ENCODE results near the gene DISP3.

The DISP3 gene

DNA sequence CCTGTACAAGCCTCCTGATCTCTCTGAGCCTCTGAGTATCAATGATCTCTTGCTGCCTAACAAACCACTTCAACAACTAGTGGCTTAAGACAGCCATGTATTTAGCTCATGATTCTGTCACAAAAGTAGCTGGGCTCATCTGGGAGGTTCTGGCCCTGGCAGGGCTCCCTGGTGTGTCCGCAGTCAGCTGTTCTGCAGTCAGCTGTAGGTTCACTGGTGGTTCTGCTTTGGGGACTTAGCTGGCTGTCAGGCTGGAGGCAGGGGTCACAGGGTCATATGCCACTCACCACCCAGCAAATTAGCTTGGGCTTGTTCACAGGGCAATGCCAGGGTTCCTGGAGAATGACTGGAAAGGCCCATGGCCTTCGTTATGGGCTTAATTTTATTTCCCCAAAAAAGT, 64.8 kb downstream of the DISP3 start:
- DNase-seq (ENCODE audit: low read depth), result no peak

DNA sequence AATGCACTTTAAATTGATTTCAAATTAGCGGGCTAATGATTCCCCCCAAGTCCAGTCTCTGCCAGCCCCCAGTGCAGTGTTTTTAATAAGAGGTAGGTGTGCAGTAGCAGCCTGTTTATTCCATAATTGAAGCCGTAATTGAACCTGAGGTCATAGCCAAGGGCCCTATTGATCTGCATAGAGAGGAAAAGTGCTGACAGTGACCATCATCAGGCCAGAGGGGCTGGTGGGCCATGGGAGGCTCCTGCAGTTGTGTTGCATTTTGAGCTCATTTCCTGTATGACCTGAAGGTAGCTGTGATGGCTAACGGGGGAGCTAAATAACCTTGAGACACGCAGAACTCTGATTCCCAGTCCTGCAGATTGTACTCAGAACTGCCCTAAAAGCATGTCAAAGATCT, 67.5 kb downstream of the DISP3 start:
- no peak for DNase-seq (ENCODE audit: low read depth)

DNA sequence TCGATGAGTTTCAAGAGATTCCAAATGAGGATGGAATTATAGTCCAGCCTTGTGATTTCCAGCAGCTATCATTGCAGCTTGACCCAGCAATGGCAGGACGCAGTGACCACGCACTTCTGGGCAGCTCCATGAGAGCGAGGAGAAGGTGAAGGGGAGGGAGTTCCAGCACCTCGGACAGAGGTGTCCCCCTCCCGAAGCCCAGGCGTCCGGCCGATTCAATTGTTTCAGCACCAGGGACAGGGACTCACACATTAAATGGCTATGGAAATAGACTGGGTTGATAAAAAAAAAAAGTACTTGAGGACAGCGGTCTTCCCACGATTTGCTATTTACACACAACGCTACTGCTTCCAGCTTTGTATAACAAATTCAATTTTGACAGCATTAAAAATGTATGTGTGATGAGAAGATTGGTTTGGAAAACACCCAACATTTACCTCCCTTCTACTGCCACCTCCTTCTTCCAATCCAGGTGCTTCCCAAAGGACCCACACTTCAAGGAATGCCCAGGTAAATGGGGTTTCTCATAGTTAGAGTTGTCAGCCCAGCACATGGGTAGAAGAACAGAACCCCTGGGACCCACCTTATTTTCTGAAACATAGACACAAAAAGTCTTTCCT, 71.8 kb downstream of the DISP3 start:
- DNase-seq (ENCODE audit: low read depth), result no peak

DNA sequence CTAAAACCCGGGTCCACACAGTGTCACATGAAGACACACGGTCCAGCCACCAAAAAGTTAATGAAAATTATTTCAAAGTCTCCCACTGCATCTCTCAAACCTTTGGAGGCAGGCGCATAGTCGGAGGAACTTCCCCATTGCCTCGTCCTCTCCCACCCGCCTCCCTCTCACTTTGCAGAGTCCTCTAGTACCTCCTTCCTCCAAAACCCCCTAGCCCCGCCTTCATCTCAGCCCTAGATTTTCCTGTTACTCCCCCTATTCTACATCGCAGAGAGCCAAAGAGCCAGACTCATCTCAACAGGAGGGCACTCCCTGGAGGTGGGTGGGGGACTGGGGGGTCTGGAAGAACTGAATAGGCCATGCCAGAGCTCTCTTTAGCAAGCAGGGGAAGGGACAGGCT, 79.3 kb downstream of the DISP3 start:
- DNase-seq (ENCODE audit: low read depth), result no peak

DNA sequence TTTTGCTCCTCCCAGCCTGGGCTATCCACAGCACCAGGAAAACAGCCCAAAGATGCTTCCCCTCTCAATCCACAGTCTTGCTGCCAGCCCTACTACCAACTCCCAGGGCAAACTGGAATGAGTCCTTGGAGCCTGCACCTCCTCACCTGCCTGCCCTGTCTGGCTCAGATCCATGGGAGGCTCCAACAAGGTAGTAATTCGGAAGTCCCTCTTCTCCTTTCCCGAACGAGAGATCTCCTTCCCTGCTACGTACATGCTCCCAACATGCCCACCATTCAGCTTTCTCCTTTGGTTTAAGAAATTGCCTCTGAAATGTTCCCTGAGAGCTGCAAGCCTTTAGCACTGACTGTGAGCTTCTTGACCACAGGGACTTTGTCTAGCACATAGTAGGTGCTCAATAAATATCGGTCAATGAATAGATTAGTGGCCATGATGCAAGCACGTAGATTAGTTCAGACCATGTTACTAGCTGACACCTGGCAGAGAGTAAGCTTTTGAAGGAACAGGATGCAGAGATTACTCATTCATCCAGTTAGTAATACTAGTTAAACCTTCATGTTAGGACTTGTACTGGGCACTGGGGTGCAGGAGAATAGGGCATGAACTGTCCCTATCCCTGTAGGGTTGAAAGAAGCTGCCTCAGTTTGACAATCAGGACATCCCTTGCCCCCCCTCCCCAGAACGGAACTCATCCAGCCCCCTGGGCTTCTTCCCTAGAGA, 80.1 kb downstream of the DISP3 start:
- DNase-seq (ENCODE audit: low read depth), result no peak

DNA sequence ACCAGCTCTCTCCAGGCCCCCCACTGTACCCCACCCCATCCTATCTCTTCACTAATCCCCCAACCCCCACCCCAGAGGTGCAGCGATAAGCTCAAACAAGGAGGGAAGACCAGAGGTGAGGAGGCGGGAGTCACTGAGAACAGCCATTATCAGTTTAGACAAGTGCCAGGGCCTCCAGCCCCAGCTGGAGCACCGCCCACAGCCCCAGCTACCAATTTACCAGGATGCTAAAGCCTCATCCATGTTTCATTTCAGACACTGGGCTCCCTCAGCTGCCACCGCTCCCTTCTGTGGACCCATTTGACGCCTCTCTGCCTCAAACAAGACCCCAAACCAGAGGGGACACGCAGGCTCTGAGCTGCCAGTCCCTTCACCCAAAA, 80.6 kb downstream of the DISP3 start:
- DNase-seq (ENCODE audit: low read depth), result no peak

DNA sequence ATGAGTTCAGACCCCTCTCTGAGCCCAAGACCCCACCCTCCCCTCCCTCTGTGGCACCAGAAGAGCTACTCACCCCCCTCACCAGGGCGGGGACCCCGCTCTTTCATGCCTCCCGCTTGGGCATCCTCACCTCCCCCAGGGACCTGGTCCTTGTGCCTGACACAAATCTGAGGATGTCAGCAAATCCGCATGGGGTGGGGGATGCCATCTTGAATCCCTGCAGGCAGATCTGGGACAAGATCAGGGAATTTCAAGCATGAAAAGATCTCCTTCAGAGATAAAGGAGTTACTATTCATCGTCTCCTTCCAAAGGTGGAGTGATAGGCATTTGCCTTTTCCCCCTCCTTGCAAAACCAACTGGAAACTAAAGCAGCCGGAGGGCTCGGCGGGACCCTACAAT, 81.1 kb downstream of the DISP3 start:
- no peak for DNase-seq (ENCODE audit: low read depth)

DNA sequence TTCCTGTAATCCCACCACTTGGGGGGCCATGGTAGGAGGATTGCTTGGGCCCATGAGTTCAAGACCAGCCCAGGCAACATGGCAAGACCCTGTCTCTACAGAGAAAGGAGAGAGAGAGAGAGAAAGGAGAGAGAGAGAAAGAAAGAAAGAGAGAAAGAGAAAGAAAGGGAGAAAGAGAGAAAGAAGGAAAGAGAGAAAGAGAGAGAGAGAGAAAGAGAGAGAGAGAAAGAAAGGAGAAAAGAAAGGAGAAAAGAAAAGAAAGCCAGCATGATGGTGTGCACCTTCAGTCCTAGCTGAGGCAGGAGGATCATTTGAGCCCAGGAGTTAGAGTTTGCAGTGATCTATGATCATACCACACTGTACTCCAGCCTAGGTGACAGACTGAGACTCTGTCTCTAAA, 82.8 kb downstream of the DISP3 start:
- no peak for DNase-seq (ENCODE audit: low read depth)

DNA sequence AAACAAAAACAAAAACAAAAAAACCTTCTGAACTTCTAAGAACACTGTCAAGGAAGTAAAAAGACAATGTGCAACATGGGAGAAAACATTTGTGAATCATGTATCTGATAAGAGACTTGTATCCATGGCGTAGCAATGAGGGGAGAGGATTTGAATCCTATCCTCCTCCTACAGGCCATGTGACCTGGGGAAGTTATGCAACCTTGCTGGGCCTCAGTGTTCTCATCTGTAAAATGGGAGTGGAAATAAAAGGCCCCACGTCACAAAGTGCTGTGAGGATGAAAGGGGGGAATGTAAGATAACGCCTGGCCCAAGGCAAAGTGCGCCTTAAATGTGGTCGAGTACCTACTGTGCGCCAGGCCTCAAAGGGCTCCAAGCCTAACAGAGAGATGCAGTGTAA, 83.7 kb downstream of the DISP3 start:
- DNase-seq (ENCODE audit: low read depth), result no peak

DNA sequence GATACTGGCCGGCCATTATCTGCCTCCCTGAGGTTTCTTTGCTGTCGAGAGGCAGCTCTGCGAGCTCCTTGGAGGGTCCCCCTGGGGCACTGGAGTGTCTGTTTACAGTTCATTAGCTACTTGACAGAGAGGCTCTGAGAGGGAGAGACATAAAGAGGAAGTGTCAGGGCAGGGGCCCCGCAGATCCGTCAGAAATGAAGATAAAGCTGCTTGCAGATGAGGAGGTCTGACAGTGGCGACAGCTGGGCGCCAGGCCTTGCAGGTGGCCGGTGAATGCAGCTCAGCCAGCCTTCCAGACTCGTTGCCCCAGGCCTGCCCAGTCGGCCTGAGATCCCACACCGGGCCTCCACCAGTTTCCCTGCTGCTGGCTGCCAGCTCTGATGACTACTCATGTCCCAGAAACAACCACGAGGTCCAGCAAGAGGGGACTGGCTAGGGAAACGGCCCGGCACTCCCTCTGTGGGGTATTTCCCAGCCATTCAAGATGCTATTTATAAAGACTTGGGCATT, 84.7 kb downstream of the DISP3 start:
- DNase-seq (ENCODE audit: low read depth), result no peak

DNA sequence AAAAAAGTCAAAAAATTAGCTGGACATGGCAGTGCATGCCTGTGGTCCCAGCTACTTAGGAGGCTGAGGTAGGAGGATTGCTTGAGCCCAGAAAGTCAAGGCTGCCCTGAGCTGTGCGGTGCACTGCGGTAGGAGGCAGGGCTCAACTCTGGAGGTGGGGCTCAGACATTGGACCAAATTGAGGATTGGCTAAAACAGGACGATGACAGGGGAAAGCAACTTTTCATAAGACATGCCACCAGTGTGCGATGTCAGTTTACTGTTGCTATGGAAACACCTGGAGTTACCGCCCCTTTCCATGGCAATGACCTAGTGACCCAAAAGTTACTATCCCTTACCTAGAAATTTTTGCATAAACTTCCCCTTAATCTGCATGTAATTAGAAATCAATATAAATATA, 85.3 kb downstream of the DISP3 start:
- no peak for DNase-seq (ENCODE audit: low read depth)

DNA sequence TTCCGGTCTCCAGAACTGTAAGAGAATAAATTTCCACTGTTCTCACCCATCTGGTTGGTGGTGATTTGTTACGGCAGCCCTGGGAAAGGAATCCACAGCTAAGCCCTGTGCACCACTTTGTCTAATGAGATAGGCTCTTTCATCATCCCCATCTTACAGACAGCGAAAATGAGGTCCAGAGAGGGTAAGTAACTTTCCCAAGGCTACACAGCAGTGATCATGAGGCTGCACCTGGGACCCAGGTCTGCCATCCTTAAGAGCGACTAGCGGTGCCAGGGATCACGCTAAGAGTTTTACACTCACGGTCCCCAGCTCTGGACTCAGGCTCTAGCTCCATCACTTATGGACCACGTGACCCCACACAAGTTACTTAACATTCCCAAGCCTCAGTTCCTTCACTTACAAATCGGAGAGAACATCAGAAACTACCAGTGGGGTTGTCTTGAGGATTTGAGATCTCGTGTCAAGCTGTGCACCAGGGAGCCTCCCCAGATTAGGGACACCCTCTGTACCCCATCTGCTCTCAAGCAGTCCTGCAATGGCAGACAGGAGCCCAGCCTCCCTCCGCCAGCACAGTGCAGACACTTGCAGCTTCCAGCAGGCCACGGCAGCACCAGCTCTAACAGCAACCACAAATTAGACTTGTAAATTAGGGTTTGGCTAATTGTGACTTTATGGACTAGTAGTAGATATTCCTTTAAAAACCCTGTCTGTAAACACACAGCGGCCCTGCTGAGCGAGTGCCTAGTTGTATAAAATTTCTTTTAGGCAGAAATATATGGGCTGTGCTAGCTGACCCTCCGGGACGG, 87.3 kb downstream of the DISP3 start:
- DNase-seq (ENCODE audit: low read depth), result no peak

DNA sequence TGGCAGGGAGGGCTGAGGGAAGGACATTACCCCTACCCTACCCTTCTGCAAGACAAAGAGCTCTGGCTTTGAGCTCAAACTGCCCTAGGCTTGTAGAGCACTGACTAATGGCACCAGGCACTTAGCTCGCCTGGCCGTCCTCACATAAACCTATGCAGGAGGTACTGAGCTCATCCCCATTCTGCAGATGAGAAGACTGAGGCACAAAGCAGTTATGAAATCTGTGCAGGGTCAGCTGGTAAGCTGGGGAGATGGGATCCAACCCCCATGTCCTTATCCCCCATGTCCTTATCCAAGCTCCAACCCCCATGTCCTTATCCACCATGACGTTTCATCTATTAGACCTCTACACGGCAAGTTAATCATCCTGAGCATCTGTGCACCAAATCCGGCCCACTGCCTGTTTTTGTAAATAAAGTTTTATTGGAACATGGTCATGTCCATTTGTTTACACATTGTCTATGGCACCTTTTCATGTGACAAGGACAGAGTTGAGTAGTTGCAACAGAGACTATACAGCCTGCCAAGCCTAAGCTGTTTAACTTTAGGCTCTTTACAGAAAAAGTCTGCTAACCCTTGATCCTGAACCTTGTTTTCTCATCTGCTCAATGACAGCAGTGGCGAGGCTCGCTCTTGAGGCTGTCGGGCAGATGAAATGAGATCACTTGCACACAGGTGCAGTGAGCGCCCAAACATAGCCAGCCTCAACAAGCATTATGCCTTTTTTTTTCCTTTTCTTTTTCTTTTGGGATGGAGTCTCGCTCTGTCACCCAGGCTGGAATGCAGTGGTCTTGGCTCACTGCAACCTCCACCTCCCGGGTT, 88.5 kb downstream of the DISP3 start:
- DNase-seq (ENCODE audit: low read depth), result no peak

DNA sequence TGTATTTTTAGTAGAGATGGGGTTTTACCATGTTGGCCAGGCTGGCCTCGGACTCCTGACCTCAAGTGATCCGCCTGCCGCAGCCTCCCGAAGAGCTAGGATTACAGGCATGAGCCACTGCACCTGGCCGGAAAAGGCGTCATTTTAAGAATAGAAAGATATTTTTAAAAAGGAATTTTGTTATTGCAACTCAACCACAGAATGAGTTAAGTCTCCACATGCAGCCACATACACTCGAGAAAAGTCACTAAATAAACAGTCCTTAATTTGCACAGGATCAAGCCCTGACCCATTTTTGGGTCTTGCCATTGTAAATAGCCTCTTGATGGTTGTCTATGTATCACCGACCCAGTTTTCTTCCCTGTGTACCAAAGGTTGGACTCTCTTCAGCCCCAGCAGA, 89.7 kb downstream of the DISP3 start:
- no peak for DNase-seq (ENCODE audit: low read depth)

DNA sequence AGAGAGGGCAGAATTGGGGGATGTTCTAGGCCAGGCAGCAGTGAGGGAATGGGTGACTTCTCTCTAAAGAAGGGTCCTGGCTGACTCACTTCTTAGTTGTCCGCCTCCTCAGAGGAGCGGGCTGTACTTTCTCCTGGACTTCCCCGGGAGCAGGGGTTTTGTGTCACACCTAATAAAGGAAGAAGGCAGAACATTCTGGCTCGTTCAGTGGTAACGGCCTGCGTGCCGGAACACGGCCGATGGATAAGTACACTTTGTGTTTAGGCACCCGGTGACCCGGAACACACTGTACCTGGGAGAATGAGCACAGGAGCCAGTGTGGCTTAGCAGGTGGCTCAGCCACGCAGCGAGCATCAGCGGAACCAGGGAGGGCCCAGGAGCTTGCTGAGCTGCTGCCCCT, 90.6 kb downstream of the DISP3 start:
- no peak for DNase-seq (ENCODE audit: low read depth)

DNA sequence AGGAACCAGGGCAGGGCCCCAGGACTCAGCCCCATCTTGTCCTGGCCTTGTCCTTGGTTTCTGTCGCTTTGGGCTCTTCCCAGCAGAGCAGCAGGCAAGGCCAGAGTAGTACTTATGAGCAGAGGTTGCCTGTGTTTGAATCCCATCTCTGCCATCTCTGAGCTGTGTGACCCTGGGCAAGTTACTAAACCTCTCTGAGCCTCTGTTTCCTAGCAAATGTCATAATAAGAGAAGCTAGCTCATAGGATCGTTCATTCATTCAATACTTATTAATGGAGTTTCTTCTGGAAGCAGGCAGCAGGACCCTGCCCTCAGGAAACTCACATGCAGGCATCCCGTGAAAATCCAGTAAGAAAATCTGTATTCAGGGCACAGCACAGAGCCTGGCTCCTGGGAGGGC, 91.0 kb downstream of the DISP3 start:
- no peak for DNase-seq (ENCODE audit: low read depth)

DNA sequence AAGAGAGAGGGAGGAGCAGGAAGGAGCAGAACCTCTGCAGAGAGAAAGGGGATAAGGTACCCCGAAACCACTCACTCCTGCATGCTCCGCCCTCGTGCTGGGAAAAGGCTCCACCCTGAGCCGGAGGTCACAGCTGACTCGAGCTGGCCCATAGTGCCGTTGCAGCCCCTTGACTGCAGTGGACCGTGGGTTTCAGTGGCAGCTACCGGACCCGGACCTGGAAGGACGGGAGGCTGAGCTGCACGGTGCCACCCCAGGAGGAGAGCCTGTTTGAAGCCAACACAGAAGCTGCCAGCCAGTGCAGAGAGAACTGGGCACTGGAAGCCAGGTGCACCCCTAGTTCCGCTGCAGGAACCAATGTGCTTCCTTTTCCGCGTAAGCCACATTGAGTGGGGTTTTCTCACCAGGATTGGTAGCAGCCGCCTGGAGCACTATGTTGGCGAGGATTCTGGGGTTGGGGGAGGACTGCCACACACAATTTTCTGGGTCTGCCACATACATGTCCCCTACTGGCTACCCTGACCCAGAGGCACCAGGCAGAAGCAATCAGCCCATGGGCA, 91.9 kb downstream of the DISP3 start:
- no peak for DNase-seq (ENCODE audit: low read depth)

DNA sequence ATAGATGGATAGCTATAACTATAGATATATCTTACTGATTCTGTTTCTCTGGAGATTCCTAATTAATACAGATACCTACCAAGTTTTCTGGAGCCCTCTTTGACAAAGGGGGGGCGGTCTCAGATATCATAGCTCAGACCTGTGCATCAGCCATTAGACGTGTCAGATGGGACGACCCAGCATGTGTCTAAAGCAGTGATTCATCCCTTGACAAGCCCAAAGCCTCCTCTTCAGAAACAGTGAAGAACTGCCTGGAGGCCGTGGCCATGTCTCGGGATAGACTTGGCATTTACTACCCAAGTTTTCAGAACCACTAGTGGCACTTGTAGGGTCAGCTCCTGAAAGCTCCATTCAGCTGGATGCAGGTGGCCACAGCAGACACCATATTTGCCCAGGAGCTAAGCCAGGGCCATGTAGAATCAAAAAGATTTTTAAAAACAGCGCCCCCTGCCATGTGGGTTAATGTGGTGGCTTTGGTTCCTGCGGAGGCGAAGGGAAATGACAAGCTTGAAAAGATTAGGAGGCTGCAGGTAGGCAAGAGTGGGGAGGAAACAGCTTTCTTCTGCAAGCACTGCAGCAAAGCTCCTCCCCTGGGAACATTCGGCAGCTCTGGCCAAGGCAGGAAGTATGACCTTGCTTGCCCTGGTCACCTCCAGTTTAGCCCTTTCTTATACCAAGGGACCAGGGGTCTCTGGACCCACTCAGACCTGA, 93.1 kb downstream of the DISP3 start:
- DNase-seq (ENCODE audit: low read depth), result no peak

DNA sequence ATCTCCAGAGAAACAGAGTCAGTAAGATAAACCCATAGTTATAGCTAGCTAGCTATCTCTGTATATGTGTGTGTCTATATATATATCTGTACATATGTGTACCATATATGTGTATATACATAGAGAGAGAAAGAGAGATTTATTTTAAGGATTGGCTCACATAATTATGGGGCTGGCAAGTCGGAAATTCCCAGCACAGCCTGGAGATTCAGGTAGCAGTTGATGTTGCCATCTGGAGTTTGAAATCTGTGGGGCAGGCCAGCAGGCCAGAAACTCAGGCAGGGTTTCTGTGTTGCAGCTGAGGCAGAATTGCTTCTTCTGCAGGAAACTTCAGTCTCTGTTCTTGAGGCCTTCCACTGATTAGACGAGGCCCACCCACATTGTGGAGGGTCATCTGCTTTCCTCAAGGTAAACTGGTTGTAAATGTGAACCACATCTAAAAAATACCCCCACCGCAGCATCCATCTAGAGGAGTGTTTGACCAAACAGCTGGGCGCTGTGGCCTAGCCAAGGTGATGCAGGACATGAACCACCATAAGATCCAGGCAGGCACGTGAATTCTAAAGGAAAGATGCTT, 94.2 kb downstream of the DISP3 start:
- DNase-seq (ENCODE audit: low read depth), result no peak

DNA sequence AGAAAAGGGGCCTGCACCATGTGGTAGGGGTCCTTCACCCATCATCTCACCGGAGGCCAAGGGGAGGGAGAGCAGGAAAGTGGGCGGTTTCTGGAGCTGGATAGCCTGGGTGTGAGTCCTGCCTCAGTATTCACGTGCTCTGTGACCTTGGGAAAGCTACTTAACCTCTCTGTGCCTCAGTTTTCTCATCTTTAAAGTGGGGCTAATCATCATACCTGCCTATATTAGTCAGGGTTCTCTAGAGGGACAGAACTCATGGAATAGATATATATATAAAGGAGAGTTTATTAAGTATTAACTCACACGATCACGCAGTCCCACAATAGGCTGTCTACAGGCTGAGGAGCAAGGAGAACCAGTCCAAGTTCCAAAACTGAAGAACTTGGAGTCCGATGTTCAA, 96.6 kb downstream of the DISP3 start:
- no peak for DNase-seq (ENCODE audit: low read depth)
